Ascending aorta (tissue), 2 donors: Measurements from ENCODE around the gene PPFIBP2. TPM values are rescaled to one million over a fixed set of nuclear protein-coding genes. Genes with fewer than 3 reads are reported as not detected.

Experiments used
- DNase-seq, 2 donors: peaks; one replicate each; pipeline ENCODE4 v3.0.0-alpha.2; 2019; ENCODE audit warnings: low spot score in 2 of 2
- H3K27ac ChIP-seq, 2 donors: fragments of 200-600 bp; sonication (generic); one replicate each; pipeline ENCODE4 v1.5.1; 2016 to 2017; ENCODE audit warnings: mild to moderate bottlenecking in 1 of 2
- H3K27me3 ChIP-seq: fragments of 200-600 bp; sonication (generic); one replicate; pipeline ENCODE4 v1.5.1; 2017
- H3K36me3 ChIP-seq, 2 donors: fragments of 200-600 bp; sonication (generic); one replicate each; pipeline ENCODE4 v1.5.1; 2016
- H3K4me1 ChIP-seq, 2 donors: fragments of 200-600 bp; sonication (generic); one replicate each; pipeline ENCODE4 v1.5.1; 2016 to 2017; ENCODE audit warnings: mild to moderate bottlenecking in 1 of 2
- H3K4me3 ChIP-seq, 2 donors: fragments of 200-600 bp; sonication (generic); one replicate each; pipeline ENCODE4 v1.5.1; 2016 to 2017; ENCODE audit warnings: mild to moderate bottlenecking in 1 of 2
- H3K9me3 ChIP-seq, 2 donors: fragments of 200-600 bp; sonication (generic); one replicate each; pipeline ENCODE4 v1.5.1; 2016
- CTCF ChIP-seq, 3 experiments: fragments of 200-600 bp in 2 of 3; fragments of 450-650 bp in 1 of 3; sonication (generic) in 2 of 3; IDR thresholded peaks; one replicate each; pipeline ENCODE4 v1.5.1; 2016 to 2019; ENCODE audit warnings: antibody characterized with exemption in 3 of 3, mild to moderate bottlenecking in 1 of 3, moderate library complexity in 1 of 3
- intact Hi-C: fragments of 100-400 bp; cut with DNase I; formaldehyde crosslinking; loops from one replicate; pipeline ENCODE4 v1.15.1; 2023
- total RNA-seq: library from RNA; depleted of rRNA; stranded (reverse); fragments of >200 nt; gene quantifications from one replicate; pipeline ENCODE4 v1.1.0, GENCODE V29; 2016

Gene PPFIBP2
- total RNA-seq, 1 donor from 2014 or later = 4.2 TPM

GRCh38 chr11:7499081-7499480, 14.7 kb upstream of the PPFIBP2 start:
- Histone ChIP-seq H3K27ac (no peak overlapping the region), H3K4me1 (no peaks in the 10 kb centered on the region), H3K9me3 (no peaks in the 10 kb centered on the region), H3K4me3 (no peak overlapping the region), H3K36me3 (no peaks in the 10 kb centered on the region), H3K27me3 (no peaks in the 10 kb centered on the region)
- intact Hi-C loops = no loop called here
- no peak for TF ChIP-seq CTCF (IDR thresholded peaks at IDR 0.05)
- DNase-seq = no peak

- intact Hi-C loops = no loop called here
- H3K27me3 ChIP-seq = no peaks in the 10 kb centered on the region
- TF ChIP-seq CTCF (IDR thresholded peaks at IDR 0.05) = no peak
- H3K9me3 ChIP-seq = no peaks in the 10 kb centered on the region
- no peaks in the 10 kb centered on the region for H3K36me3 ChIP-seq
- no peak overlapping the region for H3K4me3 ChIP-seq
- no peak overlapping the region for H3K27ac ChIP-seq
- H3K4me1 ChIP-seq = no peaks in the 10 kb centered on the region
- no peak for DNase-seq
These were observed 13.5 kb upstream of the PPFIBP2 start for GRCh38 chr11:7500251-7500650.

GRCh38 chr11:7501251-7501650, 12.5 kb upstream of the PPFIBP2 start:
- intact Hi-C loops = no loop called here
- H3K27ac ChIP-seq = no peak overlapping the region
- no peaks in the 10 kb centered on the region for H3K27me3 ChIP-seq
- H3K9me3 ChIP-seq = no peaks in the 10 kb centered on the region
- no peak for TF ChIP-seq CTCF (IDR thresholded peaks at IDR 0.05)
- H3K4me3 ChIP-seq = no peak overlapping the region
- no peaks in the 10 kb centered on the region for H3K4me1 ChIP-seq
- DNase-seq = no peak
- H3K36me3 ChIP-seq = no peaks in the 10 kb centered on the region

GRCh38 chr11:7501894-7502293, 11.9 kb upstream of the PPFIBP2 start:
- H3K4me3 ChIP-seq = no peak overlapping the region
- intact Hi-C loops = no loop called here

DNA sequence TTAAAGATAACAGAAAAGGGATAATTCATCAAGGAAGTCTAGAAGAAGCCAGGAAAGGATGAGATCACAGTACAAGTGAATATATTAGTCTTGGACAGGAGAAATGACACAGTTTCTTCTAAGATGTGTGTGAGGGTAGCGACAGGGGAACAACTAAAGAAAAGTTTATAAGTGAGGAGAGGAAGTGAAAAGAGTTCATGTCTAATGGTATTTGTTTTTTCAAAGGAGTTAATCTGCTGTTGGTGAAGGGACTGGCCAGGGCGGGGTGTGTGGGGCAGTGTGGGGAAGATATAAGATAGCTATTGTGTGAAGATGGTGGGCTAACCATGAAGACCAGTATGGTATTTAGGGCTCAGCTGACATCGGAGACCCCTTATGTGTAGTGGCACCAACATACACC, 7.6 kb upstream of the PPFIBP2 start:
- no peaks in the 10 kb centered on the region for H3K9me3 ChIP-seq
- H3K4me1 ChIP-seq = peaks cover 3% of the 10 kb centered on the region in 2 donors
- DNase-seq = no peak
- H3K27ac ChIP-seq = no peak overlapping the region
- no peaks in the 10 kb centered on the region for H3K36me3 ChIP-seq
- intact Hi-C loops = no loop called here
- H3K4me3 ChIP-seq = no peak overlapping the region
- H3K27me3 ChIP-seq = no peaks in the 10 kb centered on the region
- TF ChIP-seq CTCF (IDR thresholded peaks at IDR 0.05) = no peak

More at GRCh38 chr11:7501894-7502293, 11.9 kb upstream of the PPFIBP2 start:
- Histone ChIP-seq H3K36me3 (no peaks in the 10 kb centered on the region), H3K27me3 (no peaks in the 10 kb centered on the region), H3K9me3 (no peaks in the 10 kb centered on the region), H3K27ac (no peak overlapping the region), H3K4me1 (no peaks in the 10 kb centered on the region)
- TF ChIP-seq CTCF (IDR thresholded peaks at IDR 0.05) = no peak
- no peak for DNase-seq

DNA sequence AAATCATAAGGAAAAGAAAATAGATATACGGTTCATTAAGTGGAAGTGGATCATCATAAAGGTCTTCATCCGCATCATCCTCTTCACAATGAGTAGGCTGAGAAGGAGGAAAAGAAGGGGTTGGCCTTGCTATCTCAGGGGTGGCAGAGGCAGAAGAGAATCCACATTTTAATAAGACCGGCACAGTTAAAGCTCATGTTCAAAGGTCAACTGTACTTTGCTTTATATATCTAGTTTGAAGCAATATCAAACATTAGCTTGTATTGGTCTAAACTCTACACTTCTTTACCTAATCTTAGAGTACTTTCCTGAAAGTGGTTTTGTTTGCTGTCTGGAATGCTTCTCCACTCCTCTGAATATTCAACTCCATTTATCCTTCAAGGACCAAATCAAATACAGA, 5.7 kb upstream of the PPFIBP2 start:
- peaks cover 5 to 20% of the 10 kb centered on the region in 2 donors for H3K4me1 ChIP-seq
- no peak overlapping the region for H3K4me3 ChIP-seq
- TF ChIP-seq CTCF (IDR thresholded peaks at IDR 0.05) = no peak
- no peaks in the 10 kb centered on the region for H3K27me3 ChIP-seq
- no peaks in the 10 kb centered on the region for H3K36me3 ChIP-seq
- H3K27ac ChIP-seq = no peak overlapping the region
- intact Hi-C loops = no loop called here
- no peak for DNase-seq
- no peaks in the 10 kb centered on the region for H3K9me3 ChIP-seq
